GM21723 (cell line): ENCODE results near the gene TMEM259.
"Not testable (repeated sequence)": the region's sequence is repeated elsewhere in the genome, so short reads cannot be mapped to it uniquely, and the experiment has no call there.

Experiments
- ATAC-seq: cut with Tn5 transposase; IDR thresholded peaks from one replicate; pipeline ENCODE4 v1.9.1; 2021; ENCODE audit warnings: mild to moderate bottlenecking, moderate library complexity; ENCODE audit not compliant: unreplicated experiment

TMEM259 gene

GRCh38 chr19:1040476-1041271, 19.8 kb upstream of the TMEM259 start:
- ATAC-seq, result peak; percentile 40

GRCh38 chr19:1039646-1040475, 18.9 kb upstream of the TMEM259 start, which contains the start of gene ABCA7:
Gene ABCA7, plus strand, starts transcription at chr19:1040107. Its CDS starts 1,255 bp downstream, at chr19:1041362.
- peak; percentile 69 for ATAC-seq

GRCh38 chr19:1038978-1039645, 18.2 kb upstream of the TMEM259 start:
- ATAC-seq, result no peak

- ATAC-seq, result no peak
Observed at GRCh38 chr19:1037621-1038064, 16.7 kb upstream of the TMEM259 start.

GRCh38 chr19:1035998-1036621, 15.2 kb upstream of the TMEM259 start:
- ATAC-seq, result no peak

GRCh38 chr19:1032264-1032867, 11.4 kb upstream of the TMEM259 start:
- ATAC-seq, result no peak

- ATAC-seq, result no peak
Observed at GRCh38 chr19:1028062-1028926, 7.4 kb upstream of the TMEM259 start.

GRCh38 chr19:1027650-1028061, 6.7 kb upstream of the TMEM259 start:
- no peak for ATAC-seq

GRCh38 chr19:1026783-1027649, 6.1 kb upstream of the TMEM259 start:
- peak; percentile 24 for ATAC-seq

GRCh38 chr19:1025960-1026782, 5.2 kb upstream of the TMEM259 start, which contains the start of gene CNN2:
Gene CNN2, plus strand, starts transcription at chr19:1026608. Its CDS starts 54 bp downstream, at chr19:1026662.
- ATAC-seq, result peak; percentile 49

GRCh38 chr19:1025080-1025479, 4.2 kb upstream of the TMEM259 start:
- not testable (repeated sequence) for ATAC-seq

- ATAC-seq, result not testable (repeated sequence)
Observed at GRCh38 chr19:1023883-1024188, 2.9 kb upstream of the TMEM259 start.

GRCh38 chr19:1019980-1020867, 699 bp downstream of the TMEM259 start:
- ATAC-seq, result peak; percentile 5

GRCh38 chr19:1019616-1019961, 1.3 kb downstream of the TMEM259 start:
- ATAC-seq, result no peak

GRCh38 chr19:1018932-1019615, 1.8 kb downstream of the TMEM259 start:
- no peak for ATAC-seq

- ATAC-seq, result no peak
Observed at GRCh38 chr19:1018393-1018792, 2.5 kb downstream of the TMEM259 start.
